Liver (tissue), 9 donors: ENCODE results near the gene NTM. TPM values are rescaled to one million over a fixed set of nuclear protein-coding genes. Genes with fewer than 3 reads are reported as not detected.

ENCODE experiments used
- DNase-seq: peaks from one replicate; pipeline ENCODE4 v3.0.0-alpha.2; 2017; ENCODE audit warnings: low spot score
- H3K27ac ChIP-seq, 2 donors: one replicate each; pipeline ENCODE4 v1.7.0; 2013; ENCODE audit warnings: inconsistent platforms in 2 of 2, low read length in 2 of 2, control low read depth in 1 of 2, low read depth in 1 of 2, mild to moderate bottlenecking in 1 of 2
- H3K27me3 ChIP-seq, 4 donors: one replicate each; pipeline versions ENCODE4 v1.6.1 to v1.7.0; 2013; ENCODE audit warnings: low read length in 3 of 4, inconsistent platforms in 1 of 4, mild to moderate bottlenecking in 1 of 4, moderate library complexity in 1 of 4; ENCODE audit not compliant: control insufficient read depth in 4 of 4, insufficient read depth in 4 of 4
- H3K36me3 ChIP-seq, 4 donors: one replicate each; pipeline versions ENCODE4 v1.6.1 to v1.7.0; 2013; ENCODE audit warnings: low read length in 3 of 4, mild to moderate bottlenecking in 3 of 4, low read depth in 1 of 4, moderate library complexity in 1 of 4; ENCODE audit not compliant: control insufficient read depth in 4 of 4, insufficient read depth in 3 of 4
- H3K4me1 ChIP-seq, 4 donors: one replicate each; pipeline versions ENCODE4 v1.6.1 to v1.7.0; 2013; ENCODE audit warnings: low read length in 3 of 4, mild to moderate bottlenecking in 3 of 4, moderate library complexity in 1 of 4; ENCODE audit not compliant: control insufficient read depth in 4 of 4, insufficient read depth in 4 of 4
- H3K4me3 ChIP-seq, 3 donors: one replicate each; pipeline versions ENCODE4 v1.6.1 to v1.7.0; 2013; ENCODE audit warnings: low read length in 3 of 3, control low read depth in 1 of 3, low read depth in 1 of 3, mild to moderate bottlenecking in 1 of 3
- H3K9ac ChIP-seq, 2 donors: one replicate each; pipeline ENCODE4 v1.7.0; 2013; ENCODE audit warnings: low read length in 2 of 2, mild to moderate bottlenecking in 2 of 2, moderate library complexity in 2 of 2, control low read depth in 1 of 2, low read depth in 1 of 2
- H3K9me3 ChIP-seq, 4 donors: one replicate each; pipeline versions ENCODE4 v1.6.1 to v1.7.0; 2013; ENCODE audit warnings: low read length in 3 of 4; ENCODE audit not compliant: control insufficient read depth in 4 of 4
- EGR1 ChIP-seq, 2 donors: IDR thresholded peaks; 2 replicates each; pipeline ENCODE4 v1.6.1; 2016 to 2018; ENCODE audit warnings: antibody characterized with exemption in 2 of 2, low read depth in 2 of 2
- FOXA1 ChIP-seq: IDR thresholded peaks from 2 replicates; pipeline ENCODE4 v1.6.1; 2016; ENCODE audit warnings: antibody characterized with exemption
- GABPA ChIP-seq, 2 donors: IDR thresholded peaks in 1 of 2; conservative IDR thresholded peaks in 1 of 2; 2 replicates each; pipeline ENCODE4 v1.6.1; 2016; ENCODE audit warnings: antibody characterized with exemption in 2 of 2, mild to moderate bottlenecking in 1 of 2, moderate library complexity in 1 of 2
- RAD21 ChIP-seq, 2 donors: IDR thresholded peaks; 2 replicates each; pipeline ENCODE4 v1.6.1; 2016; ENCODE audit warnings: antibody characterized with exemption in 2 of 2, mild to moderate bottlenecking in 2 of 2
- WGBS: extraction: QIAGEN DNeasy Blood & Tissue Kit; methylation state at CpG from one replicate; pipeline ENCODE4 v1.1.7; 2013; 5-methylcytosine and 5-hydroxymethylcytosine counted together
- polyA plus RNA-seq, 2 donors: library from polyadenylated mRNA; stranded (reverse) in 1 of 2; unstranded in 1 of 2; fragments of 200-250 nt in 1 of 2; fragments of >200 nt in 1 of 2; fragmentation: Nextera tagmentation in 1 of 2; extraction: Ambion mirVana in 1 of 2; gene quantifications; one replicate each; pipeline versions ENCODE4 v1.2.1 to v1.2.3, GENCODE V29; 2013 to 2015
- total RNA-seq, 2 donors: library from RNA; depleted of rRNA; stranded (reverse); fragments of >200 nt; gene quantifications; one replicate each; pipeline ENCODE4 v1.2.3, GENCODE V29; 2014
- TF ChIP-seq, protein P1 (sequence below): IDR thresholded peaks from 2 replicates; pipeline ENCODE4 v1.6.1; 2016; ENCODE audit warnings: antibody characterized with exemption
- TF ChIP-seq, protein P2 (sequence below): fragments of 150-350 bp; IDR thresholded peaks from 2 replicates; pipeline ENCODE4 v1.5.1; 2017; ENCODE audit warnings: improper control_type of control experiment, low read depth, low read length; ENCODE audit not compliant: missing input control
- donor health status: healthy.
- donor health status: healthy.
- donor health status: healthy.
- donor health status: healthy.
- donor health status: healthy.

NTM gene
- total and polyA plus RNA-seq, 4 donors, result 0.08 to 1.1 (median 0.08) TPM; not detected in 1

DNA sequence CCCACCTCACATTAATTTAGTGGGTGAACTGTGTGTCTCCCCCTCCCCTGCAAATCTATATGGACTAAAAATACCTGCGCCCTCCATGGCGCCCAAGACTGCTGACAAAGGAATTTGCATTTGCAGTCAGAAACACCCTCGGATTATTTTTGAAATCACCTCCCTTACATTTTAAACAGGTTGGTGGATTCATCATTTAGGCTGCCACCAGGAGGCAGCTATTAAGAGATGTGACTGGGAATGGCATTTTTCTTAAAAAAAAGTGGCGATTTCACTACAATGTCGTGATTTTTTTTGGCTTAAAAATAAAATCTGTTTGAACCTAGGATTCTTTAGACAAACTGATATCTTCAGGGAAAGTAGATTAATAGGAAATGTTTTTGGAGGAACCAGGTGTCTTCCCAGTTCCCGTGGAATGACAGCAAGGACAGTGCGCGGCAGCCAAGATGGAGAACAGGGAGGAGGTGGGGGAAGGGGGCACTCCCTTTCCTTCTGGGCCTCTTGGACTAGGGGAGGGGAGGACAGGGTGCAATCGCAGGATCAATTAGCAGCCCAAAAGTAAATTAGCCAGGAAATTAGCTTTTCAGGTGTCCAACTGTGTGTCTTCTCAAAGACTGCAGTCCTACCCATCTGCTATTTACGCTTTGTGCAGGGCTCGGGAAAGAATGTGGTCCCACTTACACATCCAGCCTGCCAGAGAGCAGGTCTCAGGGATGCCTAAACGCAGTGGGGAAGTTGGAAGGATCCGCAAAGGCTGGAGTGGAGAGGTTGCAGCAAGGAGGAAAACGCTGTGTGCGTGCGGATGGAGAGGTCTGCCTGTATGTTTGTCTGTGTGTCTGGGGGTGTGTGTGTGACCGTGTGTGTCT lies 496.4 kb downstream of the NTM start:
- H3K4me1 ChIP-seq, result no peaks in the 10 kb centered on the region
- no peaks in the 10 kb centered on the region for H3K36me3 ChIP-seq
- DNase-seq, result no peak
- no peaks in the 10 kb centered on the region for H3K9me3 ChIP-seq
- no peak overlapping the region for H3K27ac ChIP-seq
- no peaks in the 10 kb centered on the region for H3K27me3 ChIP-seq
- no peak overlapping the region for H3K4me3 ChIP-seq
- WGBS, result 78% methylated on average over 17 of the region's 17 CpGs
- no peak for TF ChIP-seq GABPA (IDR thresholded peaks at IDR 0.05 in 1 of 2, conservative IDR thresholded peaks at IDR 0.05 in 1 of 2)
- TF ChIP-seq, protein P1, sequence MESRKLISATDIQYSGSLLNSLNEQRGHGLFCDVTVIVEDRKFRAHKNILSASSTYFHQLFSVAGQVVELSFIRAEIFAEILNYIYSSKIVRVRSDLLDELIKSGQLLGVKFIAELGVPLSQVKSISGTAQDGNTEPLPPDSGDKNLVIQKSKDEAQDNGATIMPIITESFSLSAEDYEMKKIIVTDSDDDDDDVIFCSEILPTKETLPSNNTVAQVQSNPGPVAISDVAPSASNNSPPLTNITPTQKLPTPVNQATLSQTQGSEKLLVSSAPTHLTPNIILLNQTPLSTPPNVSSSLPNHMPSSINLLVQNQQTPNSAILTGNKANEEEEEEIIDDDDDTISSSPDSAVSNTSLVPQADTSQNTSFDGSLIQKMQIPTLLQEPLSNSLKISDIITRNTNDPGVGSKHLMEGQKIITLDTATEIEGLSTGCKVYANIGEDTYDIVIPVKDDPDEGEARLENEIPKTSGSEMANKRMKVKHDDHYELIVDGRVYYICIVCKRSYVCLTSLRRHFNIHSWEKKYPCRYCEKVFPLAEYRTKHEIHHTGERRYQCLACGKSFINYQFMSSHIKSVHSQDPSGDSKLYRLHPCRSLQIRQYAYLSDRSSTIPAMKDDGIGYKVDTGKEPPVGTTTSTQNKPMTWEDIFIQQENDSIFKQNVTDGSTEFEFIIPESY, result no peak
- H3K9ac ChIP-seq, result no peak overlapping the region

DNA sequence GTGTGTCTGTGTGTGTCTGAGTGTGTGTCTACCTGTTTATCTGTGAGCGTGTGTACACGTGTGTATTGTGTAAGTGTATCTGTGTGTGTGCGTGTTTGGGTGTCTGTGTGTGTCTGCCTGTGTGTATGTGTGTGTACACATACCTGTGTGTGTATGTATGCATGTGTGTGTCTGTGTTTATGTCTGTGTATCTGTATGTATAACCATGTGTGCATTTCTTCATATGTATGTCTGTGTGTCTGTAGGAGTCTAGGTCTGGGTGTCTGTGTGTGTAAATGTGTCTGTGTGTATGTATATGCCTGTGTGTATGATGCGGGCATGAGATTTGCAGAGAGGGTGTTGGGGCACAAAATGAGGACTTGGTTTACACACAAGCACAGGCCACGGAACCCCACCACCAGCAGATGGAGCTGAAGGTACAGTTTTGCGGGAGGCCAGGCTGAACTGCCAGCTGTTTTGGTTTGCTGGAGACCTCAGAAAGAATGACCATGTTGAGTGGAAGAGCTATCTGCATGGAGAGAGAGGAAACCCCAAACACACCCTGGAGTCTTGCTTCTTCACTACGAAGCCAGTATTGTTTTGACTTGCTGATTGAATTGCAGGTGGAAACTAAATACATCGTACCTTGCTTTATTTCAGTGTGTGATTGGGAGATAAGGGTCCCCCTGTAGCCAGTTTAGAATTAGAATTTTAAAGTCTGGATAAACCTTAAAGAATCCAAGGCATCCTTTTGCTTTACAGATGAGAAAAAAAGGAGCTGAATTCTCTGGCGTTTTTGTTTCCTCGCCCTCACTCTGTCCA lies 497.2 kb downstream of the NTM start:
- Histone ChIP-seq H3K4me1 (no peaks in the 10 kb centered on the region), H3K27me3 (no peaks in the 10 kb centered on the region), H3K9me3 (no peaks in the 10 kb centered on the region), H3K36me3 (no peaks in the 10 kb centered on the region), H3K4me3 (no peak overlapping the region), H3K9ac (no peak overlapping the region), H3K27ac (no peak overlapping the region)
- DNase-seq, result peak; percentile 60
- TF ChIP-seq RAD21 (IDR thresholded peaks at IDR 0.05) (peak; percentile 76 to 81), FOXA1 (no peak), EGR1 (IDR thresholded peaks at IDR 0.05; ENCODE audit: low read depth in 2 of 2) (no peak)
- TF ChIP-seq, protein P1, result no peak
- TF ChIP-seq, protein P2, sequence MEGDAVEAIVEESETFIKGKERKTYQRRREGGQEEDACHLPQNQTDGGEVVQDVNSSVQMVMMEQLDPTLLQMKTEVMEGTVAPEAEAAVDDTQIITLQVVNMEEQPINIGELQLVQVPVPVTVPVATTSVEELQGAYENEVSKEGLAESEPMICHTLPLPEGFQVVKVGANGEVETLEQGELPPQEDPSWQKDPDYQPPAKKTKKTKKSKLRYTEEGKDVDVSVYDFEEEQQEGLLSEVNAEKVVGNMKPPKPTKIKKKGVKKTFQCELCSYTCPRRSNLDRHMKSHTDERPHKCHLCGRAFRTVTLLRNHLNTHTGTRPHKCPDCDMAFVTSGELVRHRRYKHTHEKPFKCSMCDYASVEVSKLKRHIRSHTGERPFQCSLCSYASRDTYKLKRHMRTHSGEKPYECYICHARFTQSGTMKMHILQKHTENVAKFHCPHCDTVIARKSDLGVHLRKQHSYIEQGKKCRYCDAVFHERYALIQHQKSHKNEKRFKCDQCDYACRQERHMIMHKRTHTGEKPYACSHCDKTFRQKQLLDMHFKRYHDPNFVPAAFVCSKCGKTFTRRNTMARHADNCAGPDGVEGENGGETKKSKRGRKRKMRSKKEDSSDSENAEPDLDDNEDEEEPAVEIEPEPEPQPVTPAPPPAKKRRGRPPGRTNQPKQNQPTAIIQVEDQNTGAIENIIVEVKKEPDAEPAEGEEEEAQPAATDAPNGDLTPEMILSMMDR, result peak; percentile 50
- WGBS, result 50% methylated on average over 10 of the region's 10 CpGs
